NCI-H2081 (cell line): ENCODE data around the gene DGLUCY.
"Not testable (repeated sequence)": the region's sequence is repeated elsewhere in the genome, so short reads cannot be mapped to it uniquely, and the experiment has no call there.

Experiments
- DNase-seq, 2 experiments: peaks; one replicate each; lab custom pipeline; 2025; lab: John Stamatoyannopoulos, UW

The DGLUCY gene

DNA sequence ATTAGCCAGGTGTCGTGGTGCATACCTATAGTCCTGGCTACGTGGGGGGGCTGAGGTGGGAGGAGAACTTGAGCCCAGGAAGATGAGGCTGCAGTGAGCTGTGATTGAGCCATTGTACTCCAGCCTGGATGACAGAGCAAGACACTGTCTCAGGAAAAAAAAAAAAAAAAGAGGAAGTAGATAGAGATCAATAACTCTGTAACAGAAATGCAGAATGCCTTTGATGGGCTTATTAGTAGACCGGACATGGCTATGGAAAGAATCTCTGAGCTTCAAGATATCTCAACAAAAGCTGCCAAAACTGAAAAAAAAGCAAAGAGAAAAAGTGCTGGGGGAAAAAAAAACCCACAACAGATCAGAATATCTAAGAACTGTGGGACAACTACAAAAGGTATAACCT lies 93.1 kb downstream of the DGLUCY start:
- no peak for DNase-seq

DNA sequence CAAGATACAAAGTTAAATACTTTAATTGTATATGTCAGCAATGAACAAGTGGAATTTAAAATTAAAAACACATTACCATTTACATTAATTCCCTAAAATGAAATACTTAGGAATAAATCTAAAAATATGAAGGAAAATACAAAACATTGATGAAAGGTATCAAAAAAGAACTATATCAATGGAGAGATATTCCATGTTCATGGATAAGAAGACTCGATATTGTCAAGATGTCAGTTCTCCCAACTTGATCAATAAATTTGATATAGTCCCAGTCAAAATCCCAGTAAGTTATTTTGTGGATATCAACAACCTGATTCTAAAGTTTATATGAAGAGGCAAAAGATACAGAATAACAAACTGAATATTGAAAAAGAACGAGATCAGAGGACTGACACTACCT lies 97.1 kb downstream of the DGLUCY start:
- DNase-seq: no peak

DNA sequence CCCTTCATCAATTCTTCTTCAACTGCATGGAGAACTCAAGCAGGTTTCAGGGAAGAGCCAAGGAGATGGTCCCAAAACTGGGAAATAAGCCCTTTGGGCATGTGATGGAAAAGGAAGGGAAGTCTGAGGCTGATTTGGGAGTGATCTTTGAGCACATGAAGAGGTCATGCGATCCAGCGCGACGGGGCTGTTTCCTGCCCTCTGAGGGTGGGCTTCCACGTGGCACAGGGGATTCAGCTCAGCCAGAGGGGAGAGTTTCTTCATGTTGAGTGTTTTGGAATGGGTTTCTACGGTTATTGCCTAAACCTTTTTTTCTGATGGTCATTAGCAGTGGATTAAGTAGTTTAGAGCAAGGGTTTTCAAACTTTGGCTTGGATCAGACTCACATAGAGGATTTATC lies 100.4 kb downstream of the DGLUCY start:
- no peak for DNase-seq

DNA sequence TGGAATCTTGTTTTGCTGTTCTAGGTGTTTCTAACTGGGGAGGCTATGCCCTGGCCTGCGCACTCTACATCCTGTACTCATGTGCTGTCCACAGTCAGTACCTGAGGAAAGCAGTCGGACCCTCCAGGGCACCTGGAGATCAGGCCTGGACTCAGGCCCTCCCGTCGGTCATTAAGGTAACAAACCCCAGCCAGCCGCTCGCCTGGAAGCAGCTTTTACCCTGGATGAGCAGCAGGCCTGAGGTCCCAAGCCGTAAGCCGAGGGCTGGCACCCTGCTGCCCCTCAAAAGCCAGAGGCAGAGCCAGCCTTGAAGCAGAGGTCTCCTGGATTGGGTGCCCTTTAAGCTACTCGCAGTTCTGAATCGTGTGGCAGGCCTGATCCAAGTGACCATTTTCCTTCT lies 101.5 kb downstream of the DGLUCY start:
- no peak for DNase-seq

DNA sequence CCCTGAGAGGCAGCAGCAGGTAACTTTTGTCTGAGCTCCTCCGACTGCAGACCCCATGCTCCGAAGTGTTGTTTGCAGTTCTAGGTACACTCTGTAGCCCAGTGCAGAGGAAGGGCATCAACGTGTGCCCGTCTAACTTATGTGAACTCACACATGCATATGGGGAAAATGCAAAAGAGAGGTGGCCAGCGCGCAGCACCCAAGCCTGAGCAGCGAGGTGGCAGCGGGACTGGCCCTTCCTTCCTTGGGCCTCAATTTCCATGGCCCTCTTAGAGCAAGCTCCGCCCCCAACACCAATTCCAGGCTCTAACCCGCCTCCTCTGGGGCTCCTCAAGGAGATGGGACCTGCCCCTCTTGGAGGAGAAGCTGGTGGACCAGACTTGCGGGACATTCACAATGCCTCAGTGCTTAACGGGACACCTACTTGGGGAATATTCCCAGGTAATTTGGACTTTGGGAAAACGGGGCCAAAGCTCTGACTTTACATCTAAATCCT lies 102.9 kb downstream of the DGLUCY start:
- no peak for DNase-seq

DNA sequence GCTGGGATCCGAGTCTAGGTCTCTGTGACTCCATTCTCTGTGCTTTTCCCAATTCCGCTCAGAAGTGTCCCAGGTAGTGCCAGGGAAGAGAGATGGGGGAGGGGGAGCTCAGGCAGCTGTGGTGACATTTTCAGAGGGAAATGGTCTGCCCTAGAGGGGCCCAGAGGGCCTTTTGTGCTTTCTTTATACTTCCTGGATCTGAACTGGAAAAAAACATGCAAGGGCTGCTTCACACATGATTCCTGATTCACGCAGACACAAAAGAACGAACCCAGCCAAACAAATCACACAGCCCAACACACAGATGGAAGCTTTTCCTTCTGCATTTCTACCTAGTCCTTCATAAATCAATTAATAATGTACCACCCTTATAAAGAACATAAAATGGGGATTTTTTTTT lies 104.1 kb downstream of the DGLUCY start:
- DNase-seq: no peak

DNA sequence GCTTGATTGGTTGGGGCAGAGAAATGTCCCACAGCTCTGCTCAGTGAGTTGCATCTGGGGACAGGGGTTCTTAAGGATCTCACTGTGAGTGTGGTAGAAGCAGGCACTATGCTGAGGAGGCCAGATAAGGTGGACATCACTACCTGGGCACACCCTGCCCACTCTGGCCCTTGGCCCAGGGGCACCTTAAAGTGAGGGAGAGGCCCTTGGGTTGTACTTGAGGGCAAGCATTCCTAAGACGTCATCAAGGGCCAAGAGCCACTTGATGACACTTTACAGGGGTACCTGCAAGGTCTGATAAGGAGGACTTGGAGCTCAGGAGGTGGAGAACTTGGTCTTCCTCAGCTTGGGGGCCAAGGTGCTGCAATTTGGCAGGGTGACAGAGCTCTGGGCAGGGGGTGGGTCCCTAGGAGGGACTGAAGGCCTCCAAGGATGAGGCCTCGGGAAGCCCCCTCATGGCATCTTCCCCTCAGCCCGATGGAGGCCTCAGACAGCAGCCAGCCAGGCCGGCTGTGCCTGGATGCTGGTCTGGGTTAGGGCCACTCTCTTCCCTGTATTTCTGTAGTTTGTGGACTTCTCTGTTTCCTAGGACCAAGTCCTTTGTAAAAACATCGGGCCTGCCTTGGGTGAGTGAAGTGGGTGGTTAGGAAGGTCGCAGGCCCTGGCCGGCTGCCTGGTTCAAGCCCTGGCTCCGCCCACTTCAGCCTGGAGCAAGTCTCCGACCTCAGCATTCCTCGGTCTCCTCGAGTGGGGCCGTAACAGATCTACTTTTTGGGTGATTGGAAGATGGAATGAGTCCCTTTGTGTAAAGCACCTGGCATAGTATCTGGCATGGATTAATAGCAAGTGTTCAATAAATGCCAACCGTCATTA lies 105.9 kb downstream of the DGLUCY start:
- no peak for DNase-seq

DNA sequence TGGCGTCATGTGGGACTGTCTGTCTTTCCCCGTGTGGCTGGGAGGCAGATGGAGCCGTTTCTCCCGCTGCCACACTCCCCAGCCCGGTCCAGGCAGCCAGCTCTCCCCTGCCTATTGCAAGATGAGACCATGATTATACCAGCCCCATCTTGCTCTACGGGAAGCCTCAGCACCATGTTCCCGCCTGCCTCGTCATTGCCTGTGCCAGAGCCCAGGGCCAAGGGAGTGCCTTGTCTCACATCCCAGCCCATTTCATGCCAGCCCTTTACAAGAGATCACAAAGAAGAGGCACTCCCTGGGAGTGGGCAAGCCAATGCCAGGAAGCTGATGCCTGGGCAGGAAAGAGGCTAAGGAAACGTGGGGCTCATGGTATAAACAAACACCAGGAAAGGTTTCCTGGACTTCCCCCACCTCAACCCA lies 106.7 kb downstream of the DGLUCY start:
- no peak for DNase-seq

DNA sequence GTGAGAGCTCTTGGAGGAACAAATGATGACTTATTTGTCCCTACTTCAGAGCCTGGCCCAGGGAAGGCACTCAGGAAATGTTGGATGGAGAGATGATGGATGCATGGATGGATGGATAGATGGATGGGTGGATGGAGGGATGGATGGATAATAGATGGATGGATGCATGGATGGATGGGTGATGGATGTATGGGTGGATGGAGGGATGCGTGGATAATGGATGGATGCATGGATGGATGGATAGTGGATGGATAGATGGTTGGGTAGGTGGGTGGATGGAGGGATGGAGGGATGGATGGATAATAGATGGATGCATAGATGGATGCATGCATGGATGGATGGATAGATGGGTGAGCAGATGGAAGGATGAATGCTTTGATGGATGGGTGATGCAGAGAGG lies 107.4 kb downstream of the DGLUCY start:
- DNase-seq: no peak

DNA sequence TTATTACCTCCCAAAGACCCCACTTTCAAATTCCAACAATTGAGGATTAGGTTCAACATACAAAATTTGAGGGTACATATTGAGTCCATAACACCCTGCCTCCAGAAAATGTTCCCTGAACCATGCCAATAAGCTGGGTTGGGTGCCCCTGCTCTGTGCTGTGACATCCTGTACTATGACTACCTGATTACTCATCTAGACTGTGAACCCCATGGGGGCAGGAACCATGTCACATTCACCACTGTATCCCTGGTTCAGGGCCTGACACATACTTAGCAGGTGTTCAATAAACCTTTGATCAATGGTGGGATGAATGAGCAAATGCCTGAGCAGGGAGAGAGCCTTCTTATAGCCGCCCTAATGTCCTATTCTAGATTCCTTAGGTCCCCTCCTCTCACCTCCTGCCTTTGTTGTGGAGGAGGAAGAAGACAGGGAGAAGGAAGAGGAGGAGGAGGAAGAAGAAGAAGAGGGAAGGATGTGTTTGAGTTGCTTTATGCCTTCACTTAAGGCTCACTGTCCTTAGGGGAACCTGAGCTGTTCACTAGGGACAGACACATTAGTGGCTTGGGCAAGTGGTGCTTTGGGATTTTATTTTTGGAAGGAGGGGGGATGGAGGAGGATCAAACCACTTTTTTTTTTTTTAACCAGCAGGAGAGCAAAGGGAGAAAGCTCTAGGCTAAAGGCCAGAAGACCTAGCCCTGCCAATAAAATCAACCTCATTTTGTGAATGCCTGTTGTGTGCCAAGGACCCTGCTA lies 109.3 kb downstream of the DGLUCY start:
- no peak for DNase-seq

DNA sequence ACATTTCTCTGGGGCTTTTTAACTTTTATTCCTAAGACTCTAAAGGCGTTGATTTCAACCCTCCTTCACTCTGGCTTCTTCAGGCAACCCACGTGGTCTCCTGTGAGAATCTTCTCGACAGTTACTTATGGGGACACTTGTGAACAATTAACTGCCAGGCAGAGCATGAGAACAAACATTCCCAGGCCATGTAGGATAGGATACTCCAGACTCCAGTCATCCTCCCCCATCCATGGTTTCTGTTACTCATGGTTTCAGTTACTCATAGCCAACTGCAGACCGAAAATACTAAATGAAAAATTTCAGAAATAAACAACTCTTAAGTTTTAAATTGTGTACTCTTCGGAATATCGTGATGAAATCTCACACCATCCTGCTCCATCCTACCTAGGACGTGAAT lies 111.2 kb downstream of the DGLUCY start:
- DNase-seq: no peak

DNA sequence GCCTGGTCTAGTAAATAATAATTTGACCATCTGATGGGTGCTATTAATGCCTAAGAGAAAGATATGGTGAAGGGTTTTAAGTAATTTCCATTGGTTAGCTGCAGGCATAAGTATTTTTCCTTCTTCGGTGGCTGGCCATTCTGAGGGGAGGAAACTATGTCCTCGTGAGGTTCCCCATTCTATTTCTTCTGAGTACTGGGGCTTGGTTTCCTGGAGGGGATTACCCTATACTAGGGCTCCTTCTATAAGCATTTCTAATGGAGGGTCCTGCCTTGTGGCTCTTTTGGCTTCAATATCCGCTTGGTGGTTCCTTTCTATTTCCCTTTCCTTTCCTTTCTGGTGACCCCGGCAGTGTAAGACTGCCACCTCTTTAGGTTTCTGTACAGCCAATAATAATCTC lies 112.5 kb downstream of the DGLUCY start:
- not testable (repeated sequence) for DNase-seq

DNA sequence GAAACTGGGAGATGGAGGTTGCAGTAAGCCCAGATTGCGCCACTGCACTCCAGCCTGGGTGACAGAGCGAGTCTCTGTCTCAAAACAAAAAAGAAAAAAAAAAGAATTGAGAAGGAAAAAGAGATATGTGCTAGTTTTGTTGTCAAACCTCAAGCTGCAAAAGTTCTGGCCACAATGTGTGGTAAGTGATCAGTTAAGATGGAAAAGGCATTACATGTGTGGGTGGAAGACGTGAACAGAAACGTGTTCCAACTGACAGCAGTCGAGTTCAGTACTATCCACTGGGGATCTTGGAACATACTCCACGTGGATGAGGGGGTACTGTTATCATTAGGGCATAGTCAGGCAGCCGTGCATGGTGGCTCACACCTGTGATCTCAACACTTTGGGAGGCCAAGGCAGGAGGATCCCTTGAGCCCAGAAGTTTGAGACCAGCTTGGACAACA lies 113.3 kb downstream of the DGLUCY start:
- DNase-seq: no peak

DNA sequence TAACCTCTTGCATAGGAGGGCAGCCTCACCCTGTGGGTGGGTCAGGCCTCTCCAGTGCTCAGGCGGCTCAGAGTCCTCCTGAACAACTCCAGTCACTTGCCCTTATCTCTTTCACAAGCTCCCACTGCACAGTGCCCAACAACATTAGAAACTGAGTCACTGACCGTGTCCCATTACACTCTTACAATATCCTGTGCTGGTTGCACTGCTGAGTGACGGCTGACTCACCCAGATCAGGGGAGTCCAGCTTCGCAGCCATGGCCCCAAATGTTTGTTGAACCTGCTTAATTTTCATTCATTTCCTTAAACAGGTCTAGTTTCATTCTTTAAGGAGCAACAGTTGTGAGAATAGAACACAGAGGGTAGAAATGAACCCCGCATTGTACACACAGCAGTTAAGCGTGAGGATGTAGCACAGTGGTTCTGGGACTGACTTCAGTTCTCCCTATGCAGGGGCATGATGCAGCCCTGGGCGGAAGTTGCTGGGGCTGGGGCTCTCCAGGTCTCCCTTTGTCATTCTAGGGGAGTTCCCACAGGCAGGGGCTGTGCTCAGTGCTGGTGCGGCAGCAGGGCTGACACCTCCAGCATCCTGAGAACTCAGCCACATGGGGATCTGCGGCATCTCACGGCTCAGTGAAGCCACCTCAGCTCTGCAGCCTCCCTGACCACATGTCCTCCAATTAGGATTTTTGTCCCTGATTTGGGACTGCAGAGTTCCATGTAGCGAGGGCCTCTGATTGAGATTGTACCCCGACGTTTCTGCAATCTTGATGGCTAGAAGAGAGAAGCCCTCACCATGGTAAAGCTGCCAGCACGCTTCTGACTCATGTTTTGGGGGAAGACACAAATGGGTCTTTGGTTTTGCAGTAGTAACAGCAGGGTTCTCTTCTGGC lies 114.5 kb downstream of the DGLUCY start:
- DNase-seq: no peak

DNA sequence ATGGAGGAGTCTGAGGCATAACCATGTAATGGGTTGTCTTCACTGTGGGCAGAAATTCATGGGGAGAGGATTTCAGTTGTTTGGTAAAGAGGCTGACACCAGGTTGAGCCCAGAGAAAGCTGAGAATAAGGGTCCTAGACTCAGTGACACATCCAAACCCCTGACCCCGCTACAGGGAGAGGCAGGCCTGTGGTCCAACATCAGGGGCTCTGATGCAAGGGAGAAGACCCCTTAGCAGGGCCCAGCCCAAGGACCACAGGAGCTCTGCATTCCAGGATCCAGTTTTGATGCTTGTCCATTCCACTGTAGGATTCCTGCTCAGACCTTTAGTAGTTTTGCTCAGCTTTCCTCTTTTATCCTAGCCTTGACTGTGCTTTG lies 115.1 kb downstream of the DGLUCY start:
- no peak for DNase-seq

DNA sequence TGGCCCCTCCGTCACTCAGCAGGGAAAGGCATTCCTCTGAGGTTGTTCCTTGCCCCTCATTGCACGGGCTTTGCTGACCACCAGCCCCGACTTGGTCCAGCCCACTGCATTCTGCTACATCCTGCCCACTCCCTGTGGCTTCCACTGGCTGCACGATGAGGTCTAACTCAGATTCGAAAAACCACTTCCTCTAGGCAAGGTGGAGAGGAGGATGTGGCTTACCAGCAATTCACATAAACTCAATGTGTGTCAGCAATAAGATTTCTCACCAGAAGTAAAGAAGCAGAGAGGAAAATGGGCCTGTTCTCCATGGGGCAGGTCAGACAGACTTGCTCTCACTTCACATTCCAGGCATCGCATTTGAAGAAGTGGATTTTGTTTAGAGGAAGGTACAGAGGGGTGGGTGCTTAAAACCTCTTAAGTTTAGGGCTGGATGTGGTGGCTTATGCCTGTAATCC lies 115.9 kb downstream of the DGLUCY start:
- no peak for DNase-seq

DNA sequence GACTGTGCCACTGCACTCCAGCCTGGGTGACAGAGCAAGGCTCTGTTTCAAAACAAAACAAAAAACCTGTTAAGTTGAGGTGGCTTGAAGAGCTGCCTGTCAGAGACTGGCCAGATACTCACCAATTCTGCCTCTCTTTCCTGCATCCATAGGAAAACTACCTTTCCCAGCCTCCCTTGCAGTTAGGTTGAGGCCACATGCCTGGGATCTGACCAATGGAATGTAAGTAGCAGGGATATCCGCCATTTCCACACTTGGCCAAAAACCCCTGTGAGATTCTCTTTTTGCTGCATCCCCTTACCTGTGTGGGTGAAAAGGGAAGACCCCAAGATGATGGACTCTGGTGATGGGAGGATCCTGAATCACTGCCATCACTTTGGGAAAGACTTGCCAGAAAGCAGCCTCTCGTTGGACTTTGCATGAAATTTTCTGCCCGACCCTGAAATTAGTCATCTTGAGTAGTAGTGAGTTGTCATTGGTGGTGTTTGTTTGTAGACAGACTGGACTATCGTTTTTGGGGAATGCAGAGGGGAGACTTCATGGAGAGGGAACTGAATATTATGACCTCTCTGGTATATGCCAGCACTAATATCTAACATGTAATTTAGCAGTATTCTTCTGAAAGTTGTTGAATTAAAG lies 116.6 kb downstream of the DGLUCY start:
- no peak for DNase-seq

DNA sequence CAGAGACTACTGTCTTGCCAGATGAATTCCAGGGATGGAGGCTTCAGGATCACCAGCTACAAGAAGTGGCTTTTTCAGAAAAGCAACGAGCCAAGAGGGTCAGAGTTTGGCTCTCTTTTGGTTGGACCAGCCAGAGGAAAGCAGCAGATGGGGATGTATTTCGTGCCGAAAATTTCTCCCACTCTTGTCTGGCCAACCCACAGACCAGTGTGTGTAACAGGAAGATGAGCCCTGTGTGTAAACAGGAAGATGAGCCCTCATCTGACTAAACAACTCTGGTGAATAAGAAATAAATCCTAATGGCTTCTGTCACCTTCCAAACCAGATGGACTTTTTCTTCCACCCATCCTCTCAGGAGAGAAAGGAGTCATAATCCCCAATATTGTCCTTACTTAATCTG lies 117.6 kb downstream of the DGLUCY start:
- DNase-seq: no peak

DNA sequence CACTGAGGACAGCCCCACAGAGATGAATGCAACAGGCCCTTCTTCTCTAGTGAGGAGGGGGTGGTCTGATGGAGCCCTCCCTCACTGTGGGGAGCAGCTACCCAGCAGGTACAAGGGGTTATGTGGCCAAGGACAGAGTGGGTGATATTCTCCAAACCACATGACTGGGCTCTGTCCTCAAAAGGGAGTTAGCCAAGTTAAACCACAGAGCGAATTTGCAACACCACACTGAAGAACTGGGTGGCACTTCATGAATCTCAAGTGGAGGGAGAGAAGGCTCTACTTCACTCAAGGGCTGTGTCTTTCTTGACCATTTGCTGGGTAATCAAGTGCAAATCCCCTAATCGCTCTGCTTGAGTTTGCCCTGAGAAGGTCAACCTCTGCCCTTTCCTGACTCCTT lies 118.2 kb downstream of the DGLUCY start:
- DNase-seq: no peak

DNA sequence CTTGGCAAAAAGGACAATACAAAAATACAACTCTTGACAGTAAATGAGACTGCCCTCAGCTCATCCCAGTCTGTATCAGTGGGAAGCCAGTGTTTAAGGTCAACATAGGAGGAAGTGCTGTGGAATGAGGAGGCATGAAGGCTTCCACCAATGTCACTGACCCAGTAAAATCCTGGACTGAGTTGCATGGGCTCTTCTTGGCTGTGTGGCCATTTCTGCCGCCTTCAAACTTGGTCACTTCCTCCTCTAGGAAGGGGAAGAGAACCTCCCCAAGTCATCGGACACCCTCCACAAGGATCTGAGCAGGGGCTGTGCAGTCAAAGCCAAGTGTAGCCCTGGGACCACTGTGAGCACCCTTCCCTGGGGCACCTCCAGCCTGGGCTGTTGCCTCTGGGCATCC lies 118.7 kb downstream of the DGLUCY start:
- no peak for DNase-seq

DNA sequence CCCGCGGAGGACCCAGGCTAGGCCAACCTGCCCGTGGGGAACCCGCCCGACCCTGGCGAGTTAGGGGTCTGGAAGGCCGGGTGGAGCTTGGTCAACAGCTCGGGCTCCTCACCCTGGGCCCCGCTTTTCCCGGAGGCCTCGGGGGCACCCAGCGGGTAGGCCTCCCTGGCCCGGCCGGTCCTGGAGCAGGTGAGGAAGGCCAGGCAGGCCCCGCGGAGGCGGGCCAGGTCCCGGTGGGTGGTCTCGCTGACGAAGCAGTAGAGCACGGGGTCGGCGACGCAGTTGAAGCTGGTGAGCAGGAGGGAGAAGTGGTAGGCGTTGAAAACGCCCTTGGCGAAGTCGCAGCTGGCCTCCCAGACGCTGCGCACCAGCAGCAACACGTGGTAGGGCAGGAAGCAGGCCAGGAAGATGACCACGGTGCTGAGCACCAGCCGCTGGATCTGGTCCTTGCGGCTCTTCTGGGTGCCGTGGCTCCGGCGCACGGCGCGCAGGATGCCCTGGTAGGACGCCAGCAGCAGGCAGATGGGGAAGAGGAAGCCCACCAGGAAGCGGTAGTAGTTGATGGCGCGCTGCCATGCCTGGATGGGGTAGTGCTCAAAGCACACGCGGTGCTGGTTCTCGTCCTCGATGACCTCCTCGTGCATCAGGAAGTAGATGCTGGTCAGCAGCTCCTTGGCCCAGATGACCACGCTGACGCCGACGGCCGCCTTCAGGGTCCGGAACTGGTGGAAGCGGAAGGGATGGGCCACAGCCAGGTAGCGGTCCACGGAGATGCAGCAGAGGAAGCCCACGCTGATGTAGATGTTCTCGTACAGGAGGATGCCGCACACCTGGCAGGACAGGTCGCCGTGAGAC lies 120.3 kb downstream of the DGLUCY start:
- DNase-seq: no peak
